Stromal cell of bone marrow (primary cell): Measurements from ENCODE around the gene PPHLN1.
"Not testable (repeated sequence)": the region's sequence is repeated elsewhere in the genome, so short reads cannot be mapped to it uniquely, and the experiment has no call there.

Experiments
- DNase-seq: peaks from one replicate; pipeline ENCODE4 v3.0.0-alpha.2; 2012; ENCODE audit warnings: low read depth

Gene PPHLN1

GRCh38 chr12:42322567-42322966 is 3.4 kb upstream of the PPHLN1 start:
- DNase-seq, result no peak

DNA sequence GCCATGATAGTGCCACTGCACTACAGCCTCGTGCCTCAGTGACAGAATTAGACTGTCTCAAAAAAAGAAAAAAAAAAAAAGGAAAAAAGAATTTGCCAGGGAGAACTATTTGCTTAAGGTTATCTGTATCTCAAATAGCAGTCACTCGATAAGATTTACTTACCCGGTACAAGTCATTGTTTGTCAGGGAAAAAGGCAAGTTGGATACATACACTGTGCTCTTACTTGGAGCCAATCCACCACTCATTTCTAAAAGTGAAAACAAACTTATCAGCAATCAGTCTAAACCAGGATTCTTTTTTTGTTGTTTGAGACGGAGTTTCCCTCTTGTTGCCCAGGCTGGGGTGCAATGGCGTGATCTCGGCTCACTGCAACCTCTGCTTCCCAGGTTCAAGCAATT is 2.1 kb upstream of the PPHLN1 start:
- no peak for DNase-seq

DNA sequence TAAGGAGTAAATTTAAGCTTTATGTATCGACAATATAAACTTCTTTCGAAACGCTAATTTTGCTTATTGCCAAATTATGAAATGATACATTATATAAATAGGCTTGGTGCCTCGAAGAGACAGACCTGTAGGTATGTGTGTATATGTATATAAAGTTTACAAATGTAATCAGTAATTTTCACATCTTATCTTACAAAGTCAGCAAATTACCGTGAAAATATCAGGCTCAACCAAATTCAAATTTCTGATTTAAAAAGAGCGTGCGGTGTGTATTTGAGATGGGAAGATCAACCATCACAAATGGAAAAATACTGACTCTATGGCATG is 678 bp upstream of the PPHLN1 start:
- DNase-seq, result no peak

GRCh38 chr12:42326541-42327226 is 717 bp downstream of the PPHLN1 start:
- DNase-seq, result no peak

DNA sequence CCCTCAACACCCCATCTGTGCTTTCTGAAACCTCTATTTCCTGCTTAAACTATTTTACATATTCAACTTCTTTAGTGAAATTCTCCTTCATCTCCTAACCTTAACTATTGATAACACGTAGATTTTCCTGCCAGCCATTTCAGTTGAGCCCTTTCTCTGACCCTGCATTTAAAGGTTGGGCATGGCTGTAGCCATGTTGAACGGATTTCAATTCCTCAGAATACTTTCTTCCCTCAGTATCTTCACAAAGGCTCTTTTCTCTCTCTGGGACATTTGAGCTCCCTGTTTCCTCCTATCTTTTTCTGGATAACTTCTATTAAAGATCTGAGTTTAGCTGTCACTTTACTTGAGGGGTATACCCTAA is 1.2 kb downstream of the PPHLN1 start:
- no peak for DNase-seq

- DNase-seq, result not testable (repeated sequence)
Measured at GRCh38 chr12:42330097-42330496, 4.1 kb downstream of the PPHLN1 start.

DNA sequence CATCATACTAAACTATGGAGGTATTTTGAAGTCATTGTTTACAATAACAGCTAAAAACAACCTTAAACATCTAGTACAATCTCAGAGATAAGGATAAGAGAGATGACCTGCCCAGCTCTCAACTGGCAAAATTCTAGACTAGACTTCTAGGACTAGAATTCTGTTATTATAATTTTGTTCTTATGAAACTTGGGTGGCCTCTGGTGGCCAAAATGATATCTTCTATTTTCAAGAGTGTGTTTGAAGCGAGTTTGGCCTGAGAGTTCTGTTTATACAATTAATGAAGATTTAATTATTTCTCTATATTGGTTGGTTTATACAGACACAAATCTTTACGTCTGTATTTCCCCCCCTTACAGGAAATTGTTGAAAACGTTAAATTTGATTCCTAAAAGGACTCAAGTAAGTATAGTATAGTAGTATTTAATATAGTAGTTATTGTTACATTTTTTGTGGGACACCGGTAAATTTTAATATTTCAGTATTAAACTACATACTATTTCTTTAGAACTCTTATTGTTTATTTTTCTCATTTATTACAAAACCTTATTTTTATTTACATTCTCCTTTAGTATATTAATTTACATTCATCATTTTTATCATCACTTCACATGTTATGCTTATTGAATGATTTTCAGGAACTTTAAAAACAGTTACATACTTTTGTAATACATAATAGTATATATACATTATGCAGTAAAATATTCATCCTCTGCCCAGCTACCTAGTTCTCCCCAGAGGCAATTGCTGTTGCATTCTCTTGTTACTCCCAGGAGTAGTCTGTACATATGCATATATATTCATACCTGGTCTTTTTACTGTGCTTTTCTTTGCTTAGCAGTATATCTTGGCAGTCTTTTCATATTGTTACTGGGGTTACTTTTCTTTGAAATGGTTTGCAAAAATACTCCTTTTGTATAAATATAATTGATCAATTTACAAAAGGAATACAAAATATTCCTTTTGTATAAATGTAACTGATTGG is 6.6 kb downstream of the PPHLN1 start:
- DNase-seq, result peak; percentile 29

DNA sequence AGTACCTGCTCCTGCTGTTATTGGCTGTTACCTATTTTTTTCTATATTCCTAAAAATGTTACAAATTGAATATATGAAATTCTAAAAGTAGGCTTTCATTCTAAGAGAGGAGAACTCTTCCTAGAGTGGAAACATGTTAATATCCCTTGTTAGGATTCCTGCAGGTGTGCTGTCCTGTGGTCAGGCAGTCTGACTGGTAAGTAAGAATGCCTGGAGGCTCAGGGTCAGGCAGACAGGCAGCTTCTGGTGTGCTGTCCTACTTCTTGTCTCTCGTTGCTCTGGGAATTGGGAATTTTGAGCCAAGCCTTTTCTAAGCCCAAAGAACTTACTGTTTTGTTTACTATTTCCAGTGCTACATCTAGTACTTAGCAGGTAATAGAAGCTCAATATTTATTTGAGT is 10.3 kb downstream of the PPHLN1 start:
- no peak for DNase-seq

DNA sequence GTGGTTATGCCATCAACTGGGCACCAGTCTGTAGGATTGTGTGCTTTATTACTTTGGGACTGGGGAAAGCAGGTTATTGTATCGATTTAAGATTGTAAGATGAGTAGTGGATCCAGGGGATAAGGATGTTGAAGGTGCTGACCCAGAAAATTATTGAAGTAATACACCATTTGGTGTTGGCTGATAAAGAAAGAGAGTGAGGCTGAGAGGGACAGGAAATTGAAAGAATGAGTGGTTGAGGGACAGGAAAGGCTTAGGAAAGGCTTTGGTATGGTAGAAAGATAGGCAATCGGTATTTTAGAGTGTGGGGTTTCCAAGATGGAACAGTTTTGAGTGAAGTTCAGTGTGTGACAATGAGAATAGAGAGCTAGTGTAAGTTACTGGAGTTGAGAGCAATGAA is 12.3 kb downstream of the PPHLN1 start:
- DNase-seq, result no peak

DNA sequence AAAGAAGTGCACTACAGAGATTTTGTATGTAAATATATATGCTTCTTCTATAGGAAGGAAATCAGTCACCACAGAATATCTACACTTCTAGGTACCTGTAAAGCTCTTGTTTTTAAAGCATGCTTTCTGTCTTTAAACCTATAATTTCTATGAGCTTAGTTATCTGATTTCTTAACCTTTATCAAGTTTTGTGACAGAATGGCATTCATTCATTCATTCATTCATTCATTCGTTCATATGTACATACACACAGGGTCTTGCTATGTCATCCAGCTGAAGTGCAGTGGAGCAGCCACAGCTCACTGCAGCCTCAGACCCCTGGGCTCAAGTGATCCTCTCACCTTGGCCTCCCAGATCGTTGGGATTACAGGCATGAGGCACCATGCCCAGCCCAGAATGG is 16.1 kb downstream of the PPHLN1 start:
- no peak for DNase-seq

DNA sequence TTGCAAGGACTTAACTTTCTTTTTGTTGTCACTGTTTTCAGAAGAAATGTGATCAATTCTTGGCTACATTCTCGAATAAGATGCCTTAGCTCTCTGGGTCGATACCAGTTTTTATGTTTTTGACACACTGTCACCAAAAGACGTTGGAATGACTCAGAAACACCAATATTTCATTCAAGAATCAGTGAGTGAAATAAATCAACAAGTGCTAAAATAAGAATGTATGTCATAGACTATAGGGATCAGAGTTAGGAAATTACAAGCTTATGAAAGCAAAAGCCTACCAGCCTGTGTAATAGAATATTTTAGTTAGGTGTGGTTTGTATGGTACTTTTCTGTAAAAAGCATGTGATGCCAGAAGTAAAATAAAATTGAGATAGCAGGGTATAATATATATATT is 17.8 kb downstream of the PPHLN1 start:
- no peak for DNase-seq

DNA sequence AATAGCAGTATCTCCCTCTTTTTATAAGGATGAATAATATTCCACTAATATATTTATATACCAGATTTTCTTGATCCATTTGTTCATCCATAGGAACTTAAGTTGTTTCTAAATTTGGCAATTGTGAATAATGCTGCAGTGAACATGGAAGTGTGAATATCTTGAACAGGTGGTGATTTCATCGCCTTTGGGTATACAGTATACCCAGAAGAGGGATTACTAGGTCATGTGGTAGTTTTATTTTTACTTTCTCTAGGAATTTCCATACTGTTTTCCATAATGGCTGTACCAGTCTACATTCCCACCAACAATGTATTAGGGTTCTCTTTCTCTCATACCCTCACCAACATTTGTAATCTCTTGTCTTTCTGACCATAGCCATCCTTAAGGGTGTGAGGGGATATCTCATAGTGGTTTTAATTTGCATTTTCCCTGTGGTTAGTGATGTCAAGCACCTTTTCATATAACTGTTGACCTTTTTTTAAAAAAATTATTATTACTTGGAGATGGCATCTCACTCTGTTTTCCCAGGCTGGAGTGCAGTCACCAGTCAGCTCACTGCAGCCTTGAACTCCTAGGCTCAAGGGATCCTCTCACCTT is 20.5 kb downstream of the PPHLN1 start:
- no peak for DNase-seq

DNA sequence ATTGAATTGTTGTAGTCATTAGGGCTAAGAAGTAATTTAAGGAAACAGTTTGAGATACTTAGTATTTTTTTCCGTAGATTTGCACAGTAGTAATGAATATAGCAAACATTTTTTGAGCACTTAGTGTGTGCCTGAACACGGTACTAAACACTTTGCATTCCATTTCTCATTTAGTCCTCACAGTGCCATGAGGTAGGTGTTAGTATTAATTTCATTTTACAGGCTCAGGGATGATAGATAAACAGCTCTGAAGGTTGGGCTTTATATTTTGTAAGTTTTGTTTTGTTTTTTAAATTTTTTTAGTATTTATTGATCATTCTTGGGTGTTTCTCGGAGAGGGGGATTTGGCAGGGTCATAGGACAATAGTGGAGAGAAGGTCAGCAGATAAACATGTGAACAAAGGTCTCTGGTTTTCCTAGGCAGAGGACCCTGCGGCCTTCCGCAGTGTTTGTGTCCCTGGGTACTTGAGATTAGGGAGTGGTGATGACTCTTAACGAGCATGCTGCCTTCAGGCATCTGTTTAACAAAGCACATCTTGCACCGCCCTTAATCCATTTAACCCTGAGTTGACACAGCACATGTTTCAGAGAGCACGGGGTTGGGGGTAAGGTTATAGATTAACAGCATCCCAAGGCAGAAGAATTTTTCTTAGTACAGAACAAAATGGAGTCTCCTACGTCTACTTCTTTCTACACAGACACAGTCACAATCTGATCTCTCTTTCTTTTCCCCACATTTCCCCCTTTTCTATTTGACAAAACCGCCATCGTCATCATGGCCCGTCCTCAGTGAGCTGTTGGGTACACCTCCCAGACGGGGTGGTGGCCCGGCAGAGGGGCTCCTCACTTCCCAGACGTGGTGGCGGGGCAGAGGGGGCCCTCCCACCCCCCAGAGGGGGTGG is 23.4 kb downstream of the PPHLN1 start:
- DNase-seq, result not testable (repeated sequence)

- not testable (repeated sequence) for DNase-seq
Measured at GRCh38 chr12:42350021-42350407, 24.0 kb downstream of the PPHLN1 start.

DNA sequence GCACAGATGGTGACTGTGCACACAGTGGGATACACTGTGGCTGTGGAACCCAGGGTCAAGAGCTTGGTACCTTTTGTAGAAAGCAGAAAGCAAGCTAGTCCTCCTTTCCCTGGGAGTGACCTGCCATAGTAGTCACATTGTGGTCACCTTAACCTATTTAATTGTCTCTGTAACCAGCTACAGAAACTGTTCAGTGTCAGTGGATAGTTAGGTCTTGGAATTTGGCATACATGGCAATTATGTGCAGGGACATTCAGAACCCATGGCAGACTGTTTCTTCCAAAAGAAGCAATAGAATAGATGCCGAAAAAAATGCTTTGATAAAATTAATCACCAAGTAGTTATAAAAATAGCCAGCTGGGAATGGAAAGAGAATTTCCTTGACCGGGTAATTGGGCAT is 30.4 kb downstream of the PPHLN1 start:
- no peak for DNase-seq

GRCh38 chr12:42360747-42361403 is 34.9 kb downstream of the PPHLN1 start:
- DNase-seq, result no peak

DNA sequence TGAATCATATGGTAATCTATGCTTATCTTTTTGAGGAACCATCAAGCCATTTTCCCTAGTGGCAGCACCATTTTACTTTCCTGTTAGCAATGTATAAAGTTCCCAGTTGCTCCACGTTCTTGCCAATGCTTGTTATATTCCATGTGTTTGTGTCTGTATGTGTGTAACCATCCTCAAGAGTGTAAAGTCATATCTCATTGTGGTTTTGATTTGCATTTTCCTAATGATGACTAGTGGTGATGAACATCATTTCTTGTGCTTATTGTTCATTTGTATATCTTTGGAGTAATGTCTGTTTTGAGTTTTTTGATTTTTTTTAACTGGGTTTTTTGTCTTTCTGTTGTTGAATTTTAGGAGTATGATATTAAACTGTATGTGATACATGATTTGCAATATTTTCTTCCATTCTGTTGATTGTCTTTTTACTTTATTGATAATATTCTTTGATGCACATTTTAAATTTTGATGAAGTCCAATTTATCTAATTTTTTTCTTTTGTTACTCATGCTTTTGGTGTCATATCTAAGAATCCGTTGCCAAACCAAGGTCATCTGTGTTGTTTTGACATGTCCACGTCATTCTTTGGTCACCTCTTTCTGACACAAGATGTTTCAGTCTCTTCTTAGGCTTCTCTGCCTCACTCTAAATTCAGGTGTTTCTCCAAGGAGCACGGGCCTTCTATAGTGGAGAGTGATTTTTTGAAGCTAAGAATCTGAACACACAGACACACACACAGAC is 36.1 kb downstream of the PPHLN1 start:
- DNase-seq, result no peak

GRCh38 chr12:42362647-42363260 is 36.8 kb downstream of the PPHLN1 start:
- DNase-seq, result no peak

GRCh38 chr12:42364692-42365091 is 38.7 kb downstream of the PPHLN1 start:
- no peak for DNase-seq

GRCh38 chr12:42365486-42365885 is 39.5 kb downstream of the PPHLN1 start:
- DNase-seq, result no peak
